Effector memory CD4-positive, alpha-beta T cell (primary cell): ENCODE results near the gene ARHGAP25.
A peak's percentile ranks its signal among the peaks of the same experiment; 100 is the strongest.

Experiments used
- DNase-seq, 3 donors: peaks; one replicate each; pipeline ENCODE4 v3.0.0-alpha.2; 2020
- H3K27ac ChIP-seq: 2 replicates; pipeline ENCODE4 v1.7.0; 2013; ENCODE audit warnings: mild to moderate bottlenecking, low read length, moderate library complexity; ENCODE audit not compliant: insufficient read depth, poor library complexity, severe bottlenecking
- H3K27me3 ChIP-seq: replicated peaks from 2 replicates; pipeline ENCODE4 v1.7.0; 2013; ENCODE audit warnings: mild to moderate bottlenecking, low read length; ENCODE audit not compliant: insufficient read depth, control insufficient read depth, poor library complexity, severe bottlenecking
- H3K36me3 ChIP-seq: 2 replicates; pipeline ENCODE4 v1.7.0; 2013; ENCODE audit warnings: mild to moderate bottlenecking, low read length, moderate library complexity; ENCODE audit not compliant: control insufficient read depth, insufficient read depth
- H3K4me1 ChIP-seq: 2 replicates; pipeline ENCODE4 v1.7.0; 2013; ENCODE audit warnings: low read length, mild to moderate bottlenecking; ENCODE audit not compliant: control insufficient read depth, insufficient read depth, poor library complexity, severe bottlenecking
- H3K4me3 ChIP-seq: 2 replicates; pipeline ENCODE4 v1.7.0; 2013; ENCODE audit warnings: low read length, low read depth, mild to moderate bottlenecking; ENCODE audit not compliant: insufficient read depth, poor library complexity, severe bottlenecking
- H3K9me3 ChIP-seq: 2 replicates; pipeline ENCODE4 v1.7.0; 2013; ENCODE audit warnings: mild to moderate bottlenecking, low read length, moderate library complexity; ENCODE audit not compliant: control insufficient read depth

ARHGAP25 gene

DNA sequence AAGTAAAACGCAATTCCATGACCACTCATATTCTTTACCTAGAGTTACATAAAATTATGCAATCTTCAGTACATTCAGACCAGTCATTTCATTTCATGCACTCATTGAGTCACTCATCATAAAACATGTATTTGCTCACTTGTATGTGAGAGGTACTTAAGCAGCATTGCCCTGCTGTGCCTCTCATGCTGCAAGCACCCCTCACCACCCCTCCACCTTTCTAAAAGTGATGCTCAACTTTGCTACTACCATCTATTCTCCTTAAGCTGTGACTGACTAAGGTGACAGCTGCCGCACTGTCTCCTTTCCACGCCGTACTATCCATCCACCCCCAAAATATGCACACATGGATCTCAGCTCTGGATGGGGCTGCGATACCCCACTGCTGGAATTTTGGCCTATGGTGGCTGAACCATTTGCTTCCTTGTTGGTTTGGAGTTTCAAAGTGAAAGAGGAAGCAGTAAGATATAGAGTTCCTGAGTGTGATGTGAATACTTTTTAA is 7.2 kb downstream of the ARHGAP25 start:
- Histone ChIP-seq H3K27ac (peak overlapping the region; percentile 11), H3K9me3 (no peaks in the 10 kb centered on the region), H3K4me1 (peaks cover 69% of the 10 kb centered on the region), H3K36me3 (peaks cover 13% of the 10 kb centered on the region), H3K4me3 (no peak overlapping the region), H3K27me3 (no peaks in the 10 kb centered on the region)
- no peak for DNase-seq

DNA sequence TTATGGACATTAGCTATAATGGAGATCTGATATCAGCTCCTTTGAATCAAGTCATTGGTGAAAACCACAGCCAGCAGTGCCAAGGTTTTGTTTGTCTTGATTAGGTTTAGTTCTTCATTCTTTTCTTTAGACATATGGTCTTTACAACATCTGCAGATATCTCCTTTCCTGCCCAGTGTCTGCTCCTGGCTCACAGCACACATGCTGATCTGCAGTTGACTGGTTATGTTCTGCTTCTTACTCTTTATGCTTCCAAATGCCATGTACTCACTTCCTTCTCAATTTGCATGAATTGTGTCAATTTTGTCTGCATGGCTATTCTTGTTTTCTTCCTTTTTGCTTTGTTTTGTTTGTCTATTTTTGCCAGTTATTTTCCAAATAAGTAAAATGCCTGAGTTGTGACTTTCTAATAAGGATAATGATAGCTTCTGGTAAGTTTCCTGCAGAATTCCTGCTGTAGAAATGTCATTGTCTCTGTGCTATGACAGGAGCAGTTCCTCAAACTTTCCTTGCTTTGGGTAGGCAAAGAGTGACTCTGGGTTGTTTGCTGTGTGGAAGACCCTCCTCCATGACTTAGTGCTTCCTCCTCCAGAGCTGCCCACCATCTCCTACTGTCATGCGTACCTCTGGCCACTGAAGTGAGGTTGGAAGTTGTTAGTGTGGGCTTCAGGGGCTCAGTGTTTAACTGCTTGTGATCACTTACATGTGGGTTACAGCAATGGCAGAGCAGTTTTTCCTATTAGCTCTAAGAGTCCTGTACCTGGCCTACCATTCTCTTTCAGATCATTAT is 8.2 kb downstream of the ARHGAP25 start:
- peaks cover 70% of the 10 kb centered on the region for H3K4me1 ChIP-seq
- no peaks in the 10 kb centered on the region for H3K9me3 ChIP-seq
- H3K4me3 ChIP-seq: no peak overlapping the region
- H3K36me3 ChIP-seq: peaks cover 13% of the 10 kb centered on the region
- no peak for DNase-seq
- peak overlapping the region; percentile 11 for H3K27ac ChIP-seq
- no peaks in the 10 kb centered on the region for H3K27me3 ChIP-seq

DNA sequence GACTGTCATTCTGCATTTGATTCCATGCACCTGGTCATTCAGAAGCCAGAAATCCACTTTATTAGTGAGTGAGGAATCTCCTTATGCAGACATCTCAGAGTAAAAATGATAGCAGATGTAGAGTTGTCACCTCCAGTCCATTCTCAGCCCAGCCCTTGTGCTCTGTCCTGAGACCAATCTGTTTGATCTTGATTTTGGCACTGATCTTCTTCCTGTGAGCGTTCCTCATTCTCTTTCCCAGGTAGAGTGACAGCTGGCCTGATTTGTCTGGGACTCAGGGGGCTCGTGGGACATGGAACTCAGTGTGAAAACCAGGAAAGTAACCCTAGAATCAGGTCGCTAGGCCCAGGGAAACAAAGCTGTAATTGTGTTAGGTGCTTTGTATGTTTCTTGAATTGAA is 8.9 kb downstream of the ARHGAP25 start:
- no peaks in the 10 kb centered on the region for H3K27me3 ChIP-seq
- H3K9me3 ChIP-seq: no peaks in the 10 kb centered on the region
- peaks cover 75% of the 10 kb centered on the region for H3K4me1 ChIP-seq
- H3K36me3 ChIP-seq: peaks cover 13% of the 10 kb centered on the region
- H3K4me3 ChIP-seq: no peak overlapping the region
- H3K27ac ChIP-seq: peak overlapping the region; percentile 57
- no peak for DNase-seq

DNA sequence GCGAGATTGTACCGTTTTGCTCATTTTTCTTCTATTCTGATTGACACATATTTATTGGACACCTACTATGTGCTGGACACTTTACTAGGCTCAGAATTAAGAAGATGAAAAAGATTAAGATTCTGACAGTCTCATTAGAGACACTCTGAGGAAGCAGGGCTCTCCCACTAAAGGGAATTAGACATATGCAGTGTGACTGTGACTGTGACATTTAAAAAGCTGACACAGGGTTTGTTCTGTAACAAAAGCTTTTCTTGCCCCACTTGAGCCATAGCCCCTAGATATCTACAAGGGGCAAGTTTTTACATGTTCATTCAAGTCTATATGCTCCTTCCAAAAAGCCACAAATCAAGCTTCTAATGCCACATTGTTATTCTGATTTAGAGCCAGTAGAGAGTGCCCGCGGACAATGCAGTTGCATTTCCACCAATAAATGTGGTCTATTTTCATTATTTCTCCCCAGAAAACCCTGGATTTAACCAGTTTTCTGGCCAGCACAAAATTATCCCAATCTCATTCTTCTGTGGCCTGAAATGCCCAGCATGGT is 9.8 kb downstream of the ARHGAP25 start:
- Histone ChIP-seq H3K9me3 (no peaks in the 10 kb centered on the region), H3K27ac (peak overlapping the region; percentile 57), H3K4me1 (peaks cover 78% of the 10 kb centered on the region), H3K4me3 (peak overlapping the region; percentile 11), H3K27me3 (no peaks in the 10 kb centered on the region), H3K36me3 (peaks cover 13% of the 10 kb centered on the region)
- DNase-seq: no peak

DNA sequence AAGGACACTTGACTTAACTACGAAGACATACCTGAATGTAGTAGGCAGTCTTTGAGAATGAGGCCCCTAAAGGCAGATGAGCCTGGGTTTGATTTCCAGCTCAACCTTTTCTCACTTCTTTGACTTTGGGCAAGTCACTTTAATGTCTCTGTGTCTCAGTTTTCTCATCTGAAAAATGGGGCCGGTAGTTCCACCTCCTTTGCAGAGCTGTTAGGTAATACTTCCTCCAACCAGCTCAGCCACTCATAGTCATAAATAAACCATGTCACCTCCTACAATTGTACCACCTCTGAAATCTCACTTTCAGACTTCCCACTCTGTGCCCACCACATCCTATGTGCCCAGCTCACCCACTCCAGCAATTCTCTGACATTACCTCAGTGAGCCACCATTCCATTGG is 10.4 kb downstream of the ARHGAP25 start:
- Histone ChIP-seq H3K9me3 (no peaks in the 10 kb centered on the region), H3K4me1 (peaks cover 81% of the 10 kb centered on the region), H3K27ac (peak overlapping the region; percentile 57), H3K4me3 (peak overlapping the region; percentile 11), H3K36me3 (peaks cover 13% of the 10 kb centered on the region), H3K27me3 (no peaks in the 10 kb centered on the region)
- DNase-seq: no peak

DNA sequence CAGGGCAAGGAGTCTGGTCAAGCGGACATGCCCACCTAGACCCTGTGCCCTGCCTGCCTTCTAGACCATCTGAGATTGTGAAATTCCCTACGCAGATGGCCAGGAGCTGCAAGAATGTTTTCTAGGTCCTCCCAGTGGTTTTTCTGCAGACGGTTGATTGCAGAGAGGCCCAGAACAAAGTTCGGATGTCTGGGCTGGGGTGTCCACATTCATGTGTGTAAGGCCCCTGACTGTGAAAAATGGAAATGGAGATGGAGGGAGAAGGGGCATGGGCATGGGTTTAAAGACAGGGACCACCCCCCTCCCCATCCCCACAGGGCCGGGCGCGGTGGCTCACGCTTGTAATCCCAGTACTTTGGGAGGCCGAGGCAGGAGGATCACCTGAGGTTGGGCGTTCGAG is 11.8 kb downstream of the ARHGAP25 start:
- H3K27ac ChIP-seq: peak overlapping the region; percentile 57
- no peaks in the 10 kb centered on the region for H3K9me3 ChIP-seq
- peaks cover 13% of the 10 kb centered on the region for H3K36me3 ChIP-seq
- peaks cover 73% of the 10 kb centered on the region for H3K4me1 ChIP-seq
- no peak overlapping the region for H3K4me3 ChIP-seq
- H3K27me3 ChIP-seq: no peaks in the 10 kb centered on the region
- no peak for DNase-seq

DNA sequence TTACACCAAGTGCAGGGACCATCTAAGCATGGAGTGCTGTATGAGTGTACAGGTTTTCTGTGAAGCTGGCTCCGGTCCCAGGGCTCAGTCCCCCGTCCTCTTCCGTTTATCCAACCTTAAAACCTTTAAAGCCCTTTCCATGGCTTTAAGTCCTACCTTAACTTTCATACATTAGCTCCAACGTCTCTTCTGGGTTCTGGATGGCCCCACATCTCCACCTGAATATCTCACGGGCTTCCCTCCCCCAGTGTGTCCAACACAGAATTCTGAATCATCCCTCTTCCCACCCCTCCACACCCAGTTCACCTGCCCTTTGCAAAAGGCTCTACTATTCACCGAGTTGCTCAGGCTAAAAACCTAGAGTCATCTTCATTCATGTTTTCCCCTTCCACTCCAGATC is 12.8 kb downstream of the ARHGAP25 start:
- Histone ChIP-seq H3K27me3 (no peaks in the 10 kb centered on the region), H3K9me3 (no peaks in the 10 kb centered on the region), H3K27ac (peak overlapping the region; percentile 54), H3K36me3 (peaks cover 13% of the 10 kb centered on the region), H3K4me3 (no peak overlapping the region), H3K4me1 (peaks cover 72% of the 10 kb centered on the region)
- no peak for DNase-seq

DNA sequence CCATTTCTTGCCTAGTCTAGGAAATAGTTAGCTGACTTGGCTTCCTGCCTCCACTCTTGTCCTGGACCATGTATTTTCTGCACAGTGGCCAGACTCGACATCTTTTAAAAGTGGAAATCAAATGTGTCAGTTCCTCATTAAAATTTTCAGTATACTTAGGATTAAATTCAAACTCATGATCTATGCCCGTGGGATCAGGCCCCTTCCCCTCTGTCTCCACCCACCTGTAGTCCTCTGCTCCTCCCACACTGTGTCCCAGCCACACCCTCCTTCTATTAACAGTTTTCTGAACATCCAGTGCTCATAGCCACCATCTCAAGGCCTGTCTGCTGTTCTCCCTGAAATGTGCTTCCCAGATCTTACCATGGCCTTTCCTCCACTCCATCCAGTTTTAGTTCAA is 13.3 kb downstream of the ARHGAP25 start:
- peak overlapping the region; percentile 54 for H3K27ac ChIP-seq
- peaks cover 13% of the 10 kb centered on the region for H3K36me3 ChIP-seq
- H3K9me3 ChIP-seq: no peaks in the 10 kb centered on the region
- no peak for DNase-seq
- H3K4me3 ChIP-seq: peak overlapping the region; percentile 9
- H3K27me3 ChIP-seq: no peaks in the 10 kb centered on the region
- peaks cover 72% of the 10 kb centered on the region for H3K4me1 ChIP-seq

DNA sequence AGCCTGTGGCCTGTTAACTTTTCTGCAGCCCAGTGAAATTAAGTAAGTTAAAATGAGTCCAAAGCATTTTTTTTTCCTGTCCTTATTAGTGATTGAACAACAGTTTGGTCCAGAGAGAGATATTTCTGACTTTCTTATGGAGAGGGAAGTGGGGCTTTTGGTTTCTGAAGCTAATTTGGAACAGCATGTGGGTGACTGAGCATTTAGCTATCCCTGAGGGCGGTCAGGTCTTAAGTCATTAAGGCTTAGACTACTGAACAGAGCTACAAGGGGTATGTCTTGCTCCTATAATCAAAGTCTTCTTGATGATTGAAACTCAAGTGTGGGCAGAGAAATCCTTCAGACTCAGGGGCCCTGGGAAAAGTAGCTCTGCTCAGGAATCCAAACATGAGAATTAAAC is 14.0 kb downstream of the ARHGAP25 start:
- H3K4me3 ChIP-seq: no peak overlapping the region
- H3K9me3 ChIP-seq: no peaks in the 10 kb centered on the region
- H3K27ac ChIP-seq: peak overlapping the region; percentile 54
- H3K4me1 ChIP-seq: peaks cover 73% of the 10 kb centered on the region
- no peaks in the 10 kb centered on the region for H3K27me3 ChIP-seq
- no peak for DNase-seq
- peaks cover 13% of the 10 kb centered on the region for H3K36me3 ChIP-seq

DNA sequence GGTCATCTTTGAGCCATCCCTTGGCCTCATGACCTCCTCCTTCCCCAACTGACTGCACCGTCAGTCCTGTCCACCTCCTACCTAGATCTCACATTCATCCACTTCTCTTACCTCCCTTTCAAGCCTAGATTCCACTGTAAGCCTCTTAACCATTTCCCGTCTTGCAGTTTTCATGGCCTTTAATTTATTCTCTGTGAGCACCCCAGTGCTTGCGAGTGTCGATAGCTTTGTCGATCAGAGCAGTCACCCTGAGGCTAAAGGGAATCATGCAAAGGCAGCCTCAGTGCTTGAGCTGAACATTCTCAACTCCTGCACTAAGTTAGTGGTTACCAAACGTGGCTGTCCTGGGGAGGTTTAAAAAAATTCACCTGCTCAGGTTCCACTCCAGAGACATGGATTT is 14.7 kb downstream of the ARHGAP25 start:
- no peaks in the 10 kb centered on the region for H3K9me3 ChIP-seq
- peak overlapping the region; percentile 54 for H3K27ac ChIP-seq
- H3K36me3 ChIP-seq: peaks cover 13% of the 10 kb centered on the region
- H3K27me3 ChIP-seq: no peaks in the 10 kb centered on the region
- H3K4me1 ChIP-seq: peaks cover 68% of the 10 kb centered on the region
- no peak overlapping the region for H3K4me3 ChIP-seq
- DNase-seq: no peak
